ENCODE results near the gene NRCAM.

NRCAM gene

DNA sequence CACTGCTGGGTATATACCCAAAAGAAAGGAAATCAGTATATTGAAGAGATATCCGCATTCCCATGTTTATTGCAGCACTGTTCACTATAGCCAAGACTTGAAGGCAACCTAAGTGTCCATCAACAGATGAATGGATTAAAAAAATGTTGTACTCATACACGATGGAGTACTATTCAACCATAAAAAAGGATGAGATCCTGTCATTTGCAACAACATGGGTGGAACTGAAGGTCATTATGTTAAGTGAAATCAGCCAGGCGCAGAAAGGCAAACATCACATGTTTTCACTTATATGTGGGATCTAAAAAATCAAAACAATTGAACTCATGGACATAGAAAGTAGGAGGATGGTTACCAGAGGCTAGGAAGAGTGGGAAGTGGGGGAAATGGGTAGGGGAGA, 19.3 kb downstream of the NRCAM start:
- no peak for DNase-seq (ENCODE audit: extremely low read depth, low read depth)
- TF ChIP-seq, protein P1, sequence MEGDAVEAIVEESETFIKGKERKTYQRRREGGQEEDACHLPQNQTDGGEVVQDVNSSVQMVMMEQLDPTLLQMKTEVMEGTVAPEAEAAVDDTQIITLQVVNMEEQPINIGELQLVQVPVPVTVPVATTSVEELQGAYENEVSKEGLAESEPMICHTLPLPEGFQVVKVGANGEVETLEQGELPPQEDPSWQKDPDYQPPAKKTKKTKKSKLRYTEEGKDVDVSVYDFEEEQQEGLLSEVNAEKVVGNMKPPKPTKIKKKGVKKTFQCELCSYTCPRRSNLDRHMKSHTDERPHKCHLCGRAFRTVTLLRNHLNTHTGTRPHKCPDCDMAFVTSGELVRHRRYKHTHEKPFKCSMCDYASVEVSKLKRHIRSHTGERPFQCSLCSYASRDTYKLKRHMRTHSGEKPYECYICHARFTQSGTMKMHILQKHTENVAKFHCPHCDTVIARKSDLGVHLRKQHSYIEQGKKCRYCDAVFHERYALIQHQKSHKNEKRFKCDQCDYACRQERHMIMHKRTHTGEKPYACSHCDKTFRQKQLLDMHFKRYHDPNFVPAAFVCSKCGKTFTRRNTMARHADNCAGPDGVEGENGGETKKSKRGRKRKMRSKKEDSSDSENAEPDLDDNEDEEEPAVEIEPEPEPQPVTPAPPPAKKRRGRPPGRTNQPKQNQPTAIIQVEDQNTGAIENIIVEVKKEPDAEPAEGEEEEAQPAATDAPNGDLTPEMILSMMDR (IDR thresholded peaks at IDR 0.05; ENCODE audit: low read depth, low read length), result no peak

DNA sequence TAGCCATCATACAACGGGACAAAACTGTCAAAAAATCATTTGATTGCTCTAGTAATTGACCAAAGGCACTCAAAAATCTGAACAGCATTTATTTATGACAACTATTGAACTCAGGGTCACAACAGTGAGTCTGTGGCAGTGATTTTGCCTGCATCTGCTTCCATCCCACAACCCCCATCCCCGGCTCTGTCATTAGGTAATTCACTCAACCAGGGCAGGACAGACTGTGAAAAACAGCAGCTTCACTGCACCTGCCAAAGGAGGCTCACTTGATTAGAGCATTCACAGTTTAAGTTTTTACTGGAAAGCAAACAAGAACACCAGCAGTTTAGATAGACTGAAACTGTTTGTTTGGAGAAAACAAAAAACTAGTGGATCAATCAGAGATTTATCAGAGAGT, 22.2 kb downstream of the NRCAM start:
- no peak for DNase-seq (ENCODE audit: extremely low read depth, low read depth)
- TF ChIP-seq, protein P1 (IDR thresholded peaks at IDR 0.05; ENCODE audit: low read depth, low read length), result no peak

DNA sequence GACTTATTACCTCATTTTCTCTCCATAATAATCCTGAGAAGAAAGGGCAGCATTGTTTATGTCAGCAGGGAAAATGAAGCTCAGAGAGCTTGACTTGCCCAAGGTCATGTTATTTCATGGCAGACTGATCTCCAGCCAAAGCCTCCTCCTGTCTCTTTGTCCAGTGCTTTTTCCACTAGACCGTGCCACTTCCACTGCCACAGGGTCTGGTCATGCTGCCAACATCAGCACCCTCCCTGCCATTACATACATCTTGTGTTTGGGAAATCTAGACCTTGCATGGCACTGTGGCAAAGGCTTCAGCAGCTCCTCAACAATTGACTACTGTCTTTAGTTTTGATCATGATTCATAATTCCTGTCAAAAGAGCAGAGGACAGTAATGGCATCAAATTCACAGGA, 25.1 kb downstream of the NRCAM start:
- no peak for DNase-seq (ENCODE audit: extremely low read depth, low read depth)
- TF ChIP-seq, protein P1 (IDR thresholded peaks at IDR 0.05; ENCODE audit: low read depth, low read length), result no peak

DNA sequence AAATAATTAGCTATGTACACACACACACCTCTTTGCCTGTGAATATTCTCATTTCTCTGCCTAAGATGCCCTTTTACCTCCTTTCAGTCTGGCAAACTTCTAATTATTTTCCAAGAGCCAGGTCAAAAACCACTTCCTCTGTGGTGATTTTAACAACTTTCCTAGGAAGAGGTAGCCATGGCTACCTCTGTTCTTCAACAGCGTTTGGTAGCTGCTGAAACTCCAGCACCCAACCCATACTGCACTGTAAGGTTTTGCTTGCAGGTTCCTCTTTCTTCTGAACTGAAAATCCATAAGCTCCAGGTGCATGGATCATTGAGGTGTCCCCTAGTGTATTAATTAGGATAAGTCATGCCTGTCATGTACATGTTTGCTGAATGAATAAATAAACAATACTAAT, 25.6 kb downstream of the NRCAM start:
- TF ChIP-seq, protein P1 (IDR thresholded peaks at IDR 0.05; ENCODE audit: low read depth, low read length), result no peak
- DNase-seq (ENCODE audit: extremely low read depth, low read depth), result no peak

DNA sequence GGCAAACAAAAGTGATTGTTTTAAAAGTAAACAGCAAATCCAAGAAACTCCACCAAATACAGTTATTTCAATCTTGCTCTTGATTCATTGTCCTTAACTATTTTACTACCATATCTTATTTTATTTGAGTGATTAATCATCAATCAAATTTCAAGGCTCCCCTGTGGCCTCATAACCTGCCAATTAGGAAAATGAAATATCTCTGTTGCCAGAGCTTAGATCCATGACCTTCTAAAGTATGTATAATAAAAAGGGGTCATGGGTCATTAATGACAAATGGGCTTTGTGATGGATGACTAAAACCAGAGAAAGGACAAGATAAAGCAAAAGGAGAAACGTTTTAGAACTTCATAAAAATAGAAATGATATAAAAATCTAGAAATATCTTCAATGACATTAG, 28.5 kb downstream of the NRCAM start:
- TF ChIP-seq, protein P1 (IDR thresholded peaks at IDR 0.05; ENCODE audit: low read depth, low read length), result no peak
- DNase-seq (ENCODE audit: extremely low read depth, low read depth), result no peak

DNA sequence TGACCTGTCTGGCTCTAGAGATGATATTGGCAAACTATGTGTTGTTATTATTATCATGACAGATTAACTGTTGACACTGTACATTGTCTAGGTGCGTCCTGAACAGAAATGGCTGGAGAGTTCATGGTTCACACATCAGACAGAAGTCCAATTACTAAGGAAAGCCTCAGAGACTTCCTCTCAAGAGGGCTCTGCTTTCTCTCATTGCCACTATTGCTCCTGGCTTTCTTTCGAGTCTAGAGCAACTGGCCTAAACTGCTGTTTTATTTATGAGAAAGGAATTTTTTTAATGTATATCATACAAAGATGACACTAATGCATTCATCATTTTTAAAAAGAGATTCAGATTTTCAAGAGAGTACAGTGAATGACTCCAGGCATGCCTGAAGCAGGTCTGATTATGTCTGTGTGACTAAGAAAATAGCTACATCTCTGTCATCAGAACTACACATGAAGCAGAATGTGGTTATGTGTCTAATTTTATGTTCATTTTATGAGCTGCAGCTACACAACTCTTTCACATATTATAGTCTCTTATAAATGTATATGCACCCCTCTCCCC, 30.4 kb downstream of the NRCAM start:
- TF ChIP-seq, protein P1 (IDR thresholded peaks at IDR 0.05; ENCODE audit: low read depth, low read length), result no peak

DNA sequence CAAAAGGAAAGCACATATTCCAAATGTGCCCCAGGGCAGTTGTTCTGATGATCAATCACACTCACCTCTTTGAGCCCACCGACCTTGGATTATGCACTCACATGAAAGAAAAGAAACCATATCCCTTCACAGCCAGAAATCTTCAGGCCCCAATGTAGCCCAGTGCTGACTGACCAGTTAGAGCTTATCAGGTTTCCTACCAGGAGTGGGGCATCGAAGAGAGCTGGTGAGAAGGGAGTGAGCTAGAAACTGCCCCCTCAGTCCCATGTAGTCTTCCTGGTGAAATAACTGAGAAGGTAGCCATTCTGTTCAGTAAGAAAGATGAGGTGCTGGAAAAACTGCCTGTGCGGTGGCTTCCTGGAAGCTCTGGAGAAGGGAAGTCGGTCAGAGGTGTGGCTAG, 32.2 kb downstream of the NRCAM start:
- TF ChIP-seq, protein P1 (IDR thresholded peaks at IDR 0.05; ENCODE audit: low read depth, low read length), result no peak
- no peak for DNase-seq (ENCODE audit: extremely low read depth, low read depth)

More for the DNA sequence above, 30.4 kb downstream of the NRCAM start:
- DNase-seq (ENCODE audit: extremely low read depth, low read depth), result no peak

All from AG09319 (cell line).